ENCODE data around the gene TP63.

Gene TP63

DNA sequence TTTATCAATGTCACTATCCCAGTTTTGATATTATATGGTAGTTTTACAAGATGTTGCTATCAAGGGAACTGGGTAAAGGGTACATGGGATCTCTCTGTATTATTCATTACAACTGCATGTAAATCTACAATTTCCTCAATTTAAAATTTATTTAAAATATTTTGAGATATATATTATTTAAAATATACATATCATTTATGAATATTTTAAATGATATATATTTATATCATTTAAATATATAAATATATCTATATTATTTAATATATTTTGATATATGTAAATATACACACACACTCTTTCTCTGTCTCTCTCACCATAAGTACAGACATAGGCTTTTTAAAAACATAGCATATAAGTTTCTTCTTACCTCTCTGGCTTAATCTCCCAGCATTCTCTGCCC is 104.7 kb downstream of the TP63 start:
- TF ChIP-seq CTCF (IDR thresholded peaks at IDR 0.05; ENCODE audit: low read depth, low read length): no peak
- no peak for DNase-seq (ENCODE audit: extremely low read depth, low read depth)

- DNase-seq (ENCODE audit: extremely low read depth, low read depth): no peak
- no peak for TF ChIP-seq CTCF (IDR thresholded peaks at IDR 0.05; ENCODE audit: low read depth, low read length)
Observed at GRCh38 chr3:189737071-189737470, 105.9 kb downstream of the TP63 start.

DNA sequence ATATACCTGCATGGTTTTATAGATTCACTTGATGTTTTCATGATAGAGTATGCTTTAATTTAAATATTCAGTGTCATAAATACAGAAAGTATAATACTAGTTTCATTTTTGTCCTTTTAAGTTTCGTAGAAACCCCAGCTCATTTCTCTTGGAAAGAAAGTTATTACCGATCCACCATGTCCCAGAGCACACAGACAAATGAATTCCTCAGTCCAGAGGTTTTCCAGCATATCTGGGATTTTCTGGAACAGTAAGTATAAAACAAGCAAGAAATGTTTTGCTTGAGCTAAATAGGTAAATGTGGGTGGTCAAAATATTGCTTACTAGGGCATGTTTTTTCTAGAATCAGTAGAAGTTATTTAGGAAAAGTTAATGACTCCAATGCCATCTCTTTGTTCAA is 106.4 kb downstream of the TP63 start:
- DNase-seq (ENCODE audit: extremely low read depth, low read depth): no peak
- TF ChIP-seq CTCF (IDR thresholded peaks at IDR 0.05; ENCODE audit: low read depth, low read length): no peak

GRCh38 chr3:189739378-189739777 is 108.2 kb downstream of the TP63 start:
- no peak for TF ChIP-seq CTCF (IDR thresholded peaks at IDR 0.05; ENCODE audit: low read depth, low read length)
- DNase-seq (ENCODE audit: extremely low read depth, low read depth): no peak

- no peak for DNase-seq (ENCODE audit: extremely low read depth, low read depth)
- no peak for TF ChIP-seq CTCF (IDR thresholded peaks at IDR 0.05; ENCODE audit: low read depth, low read length)
Observed at GRCh38 chr3:189740156-189740555, 109.0 kb downstream of the TP63 start.

DNA sequence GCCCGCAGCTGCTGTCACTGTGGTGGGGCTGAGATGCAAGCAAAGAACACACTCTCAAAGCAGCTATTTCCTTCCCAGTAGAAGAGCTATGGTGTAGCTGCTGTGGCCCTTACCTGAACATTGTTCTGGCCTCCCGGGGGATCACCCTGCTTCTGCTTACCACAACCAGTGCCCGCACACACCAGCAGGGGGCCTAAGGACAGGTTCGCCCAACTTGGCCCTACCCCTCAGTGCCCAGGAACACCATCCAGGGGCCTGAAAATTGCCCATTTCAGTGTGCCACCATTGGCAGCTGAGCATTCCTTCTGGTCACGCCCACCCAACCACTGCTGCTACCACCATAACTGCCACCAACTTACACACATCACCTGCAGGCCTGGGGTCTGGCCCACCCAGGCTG is 113.0 kb downstream of the TP63 start:
- no peak; the same call in 1 of the 2 replicates for TF ChIP-seq CTCF (IDR thresholded peaks at IDR 0.05; ENCODE audit: low read depth, low read length)
- DNase-seq (ENCODE audit: extremely low read depth, low read depth): no peak

DNA sequence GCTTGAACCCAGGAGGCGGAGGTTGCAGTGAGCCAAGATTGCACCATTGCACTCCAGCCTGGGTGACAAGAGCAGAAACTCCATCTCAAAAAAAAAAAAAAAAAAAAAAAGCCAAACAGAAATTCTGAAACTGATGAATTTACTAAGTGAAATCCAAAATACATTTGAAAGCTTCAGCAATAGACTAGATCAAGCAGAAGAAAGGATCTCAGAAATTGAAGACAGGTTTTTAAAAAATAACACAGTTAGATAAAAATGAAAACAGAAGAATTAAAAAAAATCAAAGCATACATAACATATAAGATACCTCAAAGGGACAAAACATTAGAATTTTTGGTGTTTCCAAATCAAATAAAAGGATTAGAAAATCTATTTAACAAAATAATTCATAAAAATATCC is 114.4 kb downstream of the TP63 start:
- no peak for TF ChIP-seq CTCF (IDR thresholded peaks at IDR 0.05; ENCODE audit: low read depth, low read length)
- DNase-seq (ENCODE audit: extremely low read depth, low read depth): no peak

Measured in AG09319 (cell line).